HCT116 (cell line): Measurements from ENCODE around the gene TAF6L. TPM values are rescaled to one million over a fixed set of nuclear protein-coding genes. Genes with fewer than 3 reads are reported as not detected.

Experiments
- ATAC-seq: fragments of 200-7000 bp; cut with Tn5 transposase; 2 replicates; pipeline ENCODE4 v1.9.1; 2020; ENCODE audit warnings: mild to moderate bottlenecking, moderate library complexity
- BruUV-seq: library from RNA; stranded (reverse); fragments of 400-500 nt; replicated peaks from 2 replicates; lab custom pipeline; 2021; lab: Mats Ljungman, UMichigan
- CTCF ChIA-PET: fragments of 300-600 bp; sonication (Branson Sonifier 250); formaldehyde crosslinking; loops from one replicate; lab custom pipeline; 2021; ENCODE audit warnings: antibody characterized with exemption; lab: Charles Lee
- POLR2A ChIA-PET: fragments of 300-600, 350-600 bp; sonication (Branson Sonifier 250); formaldehyde crosslinking; loops from one replicate; lab custom pipeline; 2021; ENCODE audit warnings: antibody characterized with exemption; lab: Charles Lee
- RAD21 ChIA-PET, 2 experiments: fragments of 300-600 bp; sonication (Branson Sonifier 250); formaldehyde crosslinking; loops; one replicate each; lab custom pipeline; 2023; ENCODE audit warnings: low total read pairs in 2 of 2; ENCODE audit not compliant: uncharacterized antibody in 2 of 2, unreplicated experiment in 2 of 2, low non-redundant PET in 1 of 2; lab: Charles Lee
- DNase-seq: peaks from one replicate; pipeline ENCODE4 v3.0.0-alpha.2; 2010; ENCODE audit warnings: low read depth, low spot score
- H2AFZ ChIP-seq: fragments of 200-600 bp; shearing (Covaris generic), sonication (generic); 2 replicates; pipeline ENCODE4 v1.6.1; 2017; ENCODE audit warnings: low read depth, mixed run types, mixed read lengths, antibody characterized with exemption, low read length; ENCODE audit not compliant: poor library complexity, severe bottlenecking
- H3K27ac ChIP-seq: 2 replicates; pipeline ENCODE4 v1.5.1; 2012; ENCODE audit warnings: low read depth, low read length
- H3K27me3 ChIP-seq: fragments of 200-600 bp; sonication (generic); 2 replicates; pipeline ENCODE4 v1.6.1; 2016; ENCODE audit warnings: mixed run types, low read length, mixed read lengths; ENCODE audit not compliant: insufficient read depth
- H3K36me3 ChIP-seq, 2 experiments: fragments of 200-500 bp in 1 of 2; fragments of 200-600 bp in 1 of 2; sonication (Bioruptor generic) in 1 of 2; sonication (generic) in 1 of 2; 2 replicates each; pipeline versions ENCODE4 v1.5.1 to v1.6.1; 2014 to 2016; ENCODE audit warnings: low read length in 2 of 2, inconsistent platforms in 1 of 2, mixed read lengths in 1 of 2, mixed run types in 1 of 2; ENCODE audit not compliant: insufficient read depth in 2 of 2, control insufficient read depth in 1 of 2
- H3K4me1 ChIP-seq, 2 experiments: fragments of 200-600 bp in 1 of 2; sonication (generic) in 1 of 2; 2 replicates each; pipeline versions ENCODE4 v1.5.1 to v1.6.1; 2012 to 2017; ENCODE audit warnings: low read length in 2 of 2, inconsistent platforms in 1 of 2, mild to moderate bottlenecking in 1 of 2, mixed read lengths in 1 of 2, mixed run types in 1 of 2, moderate library complexity in 1 of 2; ENCODE audit not compliant: insufficient read depth in 2 of 2, control insufficient read depth in 1 of 2
- H3K4me2 ChIP-seq: fragments of 200-600 bp; sonication (generic); 2 replicates; pipeline ENCODE4 v1.6.1; 2017; ENCODE audit warnings: mixed run types, low read length, mixed read lengths
- H3K4me3 ChIP-seq, 2 experiments: fragments of 200-600 bp in 1 of 2; sonication (generic) in 1 of 2; replicated peaks in 1 of 2; 2 replicates each; pipeline ENCODE4 v1.5.1; 2011 to 2016; ENCODE audit warnings: low read length in 2 of 2, control low read depth in 1 of 2, low read depth in 1 of 2, mild to moderate bottlenecking in 1 of 2, mixed read lengths in 1 of 2, mixed run types in 1 of 2
- H3K79me2 ChIP-seq: fragments of 200-600 bp; sonication (generic); 2 replicates; pipeline ENCODE4 v1.6.1; 2017; ENCODE audit warnings: mild to moderate bottlenecking, mixed run types, low read length, moderate library complexity, mixed read lengths; ENCODE audit not compliant: insufficient read depth
- H3K9ac ChIP-seq: fragments of 200-600 bp; sonication (generic); 2 replicates; pipeline ENCODE4 v1.6.1; 2016; ENCODE audit warnings: low read length, mixed read lengths
- H3K9me2 ChIP-seq: fragments of 200-600 bp; sonication (generic), shearing (Covaris generic); 2 replicates; pipeline ENCODE4 v1.6.1; 2017; ENCODE audit warnings: mixed run types, mild to moderate bottlenecking, moderate library complexity; ENCODE audit not compliant: insufficient read depth
- H3K9me3 ChIP-seq, 2 experiments: fragments of 200-500 bp in 1 of 2; fragments of 200-600 bp in 1 of 2; sonication (Bioruptor generic) in 1 of 2; sonication (generic) in 1 of 2; 2 replicates each; pipeline ENCODE4 v1.6.1; 2014 to 2017; ENCODE audit warnings: low read length in 2 of 2, mixed read lengths in 2 of 2, inconsistent platforms in 1 of 2, low read depth in 1 of 2, mild to moderate bottlenecking in 1 of 2, mixed run types in 1 of 2, moderate library complexity in 1 of 2; ENCODE audit not compliant: control insufficient read depth in 1 of 2, insufficient read depth in 1 of 2
- H4K20me1 ChIP-seq: fragments of 200-600 bp; sonication (generic), shearing (Covaris generic); 2 replicates; pipeline ENCODE4 v1.6.1; 2017; ENCODE audit warnings: mixed run types, mild to moderate bottlenecking, moderate library complexity; ENCODE audit not compliant: insufficient read depth
- CBX3 ChIP-seq: IDR thresholded peaks from 2 replicates; pipeline ENCODE4 v1.6.1; 2012; ENCODE audit warnings: low read depth
- CEBPB ChIP-seq: IDR thresholded peaks from 2 replicates; pipeline ENCODE4 v1.6.1; 2012; ENCODE audit warnings: low read depth
- EZH2 ChIP-seq: fragments of 200-600 bp; sonication (generic); IDR thresholded peaks from 2 replicates; pipeline ENCODE4 v1.6.1; 2017; ENCODE audit warnings: antibody characterized with exemption, mixed run types
- EZH2phosphoT487 ChIP-seq: fragments of 200-600 bp; IDR thresholded peaks from 2 replicates; pipeline ENCODE4 v1.6.1; 2018; ENCODE audit warnings: antibody characterized with exemption, borderline replicate concordance
- FOSL1 ChIP-seq: IDR thresholded peaks from 2 replicates; pipeline ENCODE4 v1.6.1; 2012; ENCODE audit warnings: low read depth
- POLR2AphosphoS5 ChIP-seq: IDR thresholded peaks from 2 replicates; pipeline ENCODE4 v1.6.1; 2011; ENCODE audit warnings: mild to moderate bottlenecking, low read depth, low read length, moderate library complexity
- SIN3A ChIP-seq: IDR thresholded peaks from 2 replicates; pipeline ENCODE4 v1.6.1; 2012; ENCODE audit warnings: low read depth
- TCF7L2 ChIP-seq: IDR thresholded peaks from 2 replicates; pipeline ENCODE4 v1.7.0; 2011; ENCODE audit warnings: borderline replicate concordance, inconsistent platforms; ENCODE audit not compliant: insufficient read depth, insufficient read length; ENCODE audit errors: extremely low read depth
- intact Hi-C: fragments of 100-400 bp; cut with micrococcal nuclease; formaldehyde crosslinking; loops from 2 replicates; pipeline ENCODE4 v1.10.0; 2022
- total RNA-seq: library from RNA; stranded (reverse); gene quantifications from one replicate; pipeline ENCODE4 v1.2.1, GENCODE V29; 2021; ENCODE audit not compliant: unreplicated experiment
- TF ChIP-seq, protein P1 (sequence below): IDR thresholded peaks from 2 replicates; pipeline ENCODE4 v1.6.1; 2011; ENCODE audit warnings: mild to moderate bottlenecking, low read length, moderate library complexity; ENCODE audit not compliant: insufficient replicate concordance; ENCODE audit errors: extremely low read depth
- TF ChIP-seq, protein P2 (sequence below): IDR thresholded peaks from 2 replicates; pipeline ENCODE4 v1.6.1; 2012
- TF ChIP-seq, protein P3 (sequence below), 3 experiments: fragments of 200-600 bp in 1 of 3; sonication (generic) in 1 of 3; IDR thresholded peaks in 2 of 3; conservative IDR thresholded peaks in 1 of 3; 2 replicates each; pipeline ENCODE4 v1.5.1; 2012 to 2017; ENCODE audit warnings: low read depth in 2 of 3, low read length in 2 of 3, antibody characterized with exemption in 1 of 3, borderline replicate concordance in 1 of 3, control low read depth in 1 of 3, mild to moderate bottlenecking in 1 of 3, mixed read lengths in 1 of 3, mixed run types in 1 of 3, moderate library complexity in 1 of 3; ENCODE audit not compliant: insufficient read depth in 1 of 3

The TAF6L gene
- total RNA-seq, 1 experiment from 2014 or later: 24.2 TPM

GRCh38 chr11:62810748-62811147, 39.6 kb downstream of the TAF6L start:
- Histone ChIP-seq H3K4me2 (no peak overlapping the region), H3K79me2 (no peaks in the 10 kb centered on the region), H3K9ac (no peak overlapping the region), H2AFZ (no peak overlapping the region), H3K4me3 (no peak overlapping the region), H3K9me3 (no peaks in the 10 kb centered on the region), H3K4me1 (peaks cover 0 to 11% of the 10 kb centered on the region in 2 experiments; a peak in 2 of 4 replicates), H3K27ac (no peak overlapping the region), H3K9me2 (no peaks in the 10 kb centered on the region), H4K20me1 (no peaks in the 10 kb centered on the region), H3K36me3 (no peaks in the 10 kb centered on the region; a peak in 1 of 4 replicates), H3K27me3 (no peaks in the 10 kb centered on the region)
- ChIA-PET RAD21 (no interaction called here), POLR2A (interaction anchor here (1.3 to 2.5 kb wide), 2 partner anchors 17 to 30 kb away, joined by 3 to 10 read pairs; no protein-coding TSS in a partner anchor), CTCF (no interaction called here)
- DNase-seq (no peak), ATAC-seq (no peak)
- intact Hi-C loops: no loop called here
- TF ChIP-seq EZH2: no peak
- TF ChIP-seq, protein P1, sequence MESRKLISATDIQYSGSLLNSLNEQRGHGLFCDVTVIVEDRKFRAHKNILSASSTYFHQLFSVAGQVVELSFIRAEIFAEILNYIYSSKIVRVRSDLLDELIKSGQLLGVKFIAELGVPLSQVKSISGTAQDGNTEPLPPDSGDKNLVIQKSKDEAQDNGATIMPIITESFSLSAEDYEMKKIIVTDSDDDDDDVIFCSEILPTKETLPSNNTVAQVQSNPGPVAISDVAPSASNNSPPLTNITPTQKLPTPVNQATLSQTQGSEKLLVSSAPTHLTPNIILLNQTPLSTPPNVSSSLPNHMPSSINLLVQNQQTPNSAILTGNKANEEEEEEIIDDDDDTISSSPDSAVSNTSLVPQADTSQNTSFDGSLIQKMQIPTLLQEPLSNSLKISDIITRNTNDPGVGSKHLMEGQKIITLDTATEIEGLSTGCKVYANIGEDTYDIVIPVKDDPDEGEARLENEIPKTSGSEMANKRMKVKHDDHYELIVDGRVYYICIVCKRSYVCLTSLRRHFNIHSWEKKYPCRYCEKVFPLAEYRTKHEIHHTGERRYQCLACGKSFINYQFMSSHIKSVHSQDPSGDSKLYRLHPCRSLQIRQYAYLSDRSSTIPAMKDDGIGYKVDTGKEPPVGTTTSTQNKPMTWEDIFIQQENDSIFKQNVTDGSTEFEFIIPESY: no peak
- TF ChIP-seq FOSL1: no peak
- TF ChIP-seq TCF7L2: no peak
- TF ChIP-seq EZH2phosphoT487: no peak
- TF ChIP-seq, protein P2, sequence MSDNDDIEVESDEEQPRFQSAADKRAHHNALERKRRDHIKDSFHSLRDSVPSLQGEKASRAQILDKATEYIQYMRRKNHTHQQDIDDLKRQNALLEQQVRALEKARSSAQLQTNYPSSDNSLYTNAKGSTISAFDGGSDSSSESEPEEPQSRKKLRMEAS: no peak
- no peak for TF ChIP-seq CBX3
- no peak for TF ChIP-seq CEBPB
- TF ChIP-seq, protein P3, sequence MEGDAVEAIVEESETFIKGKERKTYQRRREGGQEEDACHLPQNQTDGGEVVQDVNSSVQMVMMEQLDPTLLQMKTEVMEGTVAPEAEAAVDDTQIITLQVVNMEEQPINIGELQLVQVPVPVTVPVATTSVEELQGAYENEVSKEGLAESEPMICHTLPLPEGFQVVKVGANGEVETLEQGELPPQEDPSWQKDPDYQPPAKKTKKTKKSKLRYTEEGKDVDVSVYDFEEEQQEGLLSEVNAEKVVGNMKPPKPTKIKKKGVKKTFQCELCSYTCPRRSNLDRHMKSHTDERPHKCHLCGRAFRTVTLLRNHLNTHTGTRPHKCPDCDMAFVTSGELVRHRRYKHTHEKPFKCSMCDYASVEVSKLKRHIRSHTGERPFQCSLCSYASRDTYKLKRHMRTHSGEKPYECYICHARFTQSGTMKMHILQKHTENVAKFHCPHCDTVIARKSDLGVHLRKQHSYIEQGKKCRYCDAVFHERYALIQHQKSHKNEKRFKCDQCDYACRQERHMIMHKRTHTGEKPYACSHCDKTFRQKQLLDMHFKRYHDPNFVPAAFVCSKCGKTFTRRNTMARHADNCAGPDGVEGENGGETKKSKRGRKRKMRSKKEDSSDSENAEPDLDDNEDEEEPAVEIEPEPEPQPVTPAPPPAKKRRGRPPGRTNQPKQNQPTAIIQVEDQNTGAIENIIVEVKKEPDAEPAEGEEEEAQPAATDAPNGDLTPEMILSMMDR (IDR thresholded peaks at IDR 0.05 in 2 of 3, conservative IDR thresholded peaks at IDR 0.05 in 1 of 3; ENCODE audit: borderline replicate concordance in 1 of 3, insufficient read depth in 1 of 3, low read depth in 2 of 3, low read length in 2 of 3): no peak
- no peak for TF ChIP-seq POLR2AphosphoS5
- TF ChIP-seq SIN3A: no peak
- BruUV-seq: no TSS peak
